Smooth muscle cell (in vitro differentiated cells): ENCODE measurements around the gene PPARGC1A. TPM values are rescaled to one million over a fixed set of nuclear protein-coding genes. Genes with fewer than 3 reads are reported as not detected.

Source experiments
- DNase-seq: peaks from one replicate; lab custom pipeline; 2025; ENCODE audit not compliant: unreplicated experiment; lab: John Stamatoyannopoulos, UW
- H2AFZ ChIP-seq: fragments of 200-600 bp; sonication (generic); 2 replicates; pipeline ENCODE4 v1.6.0; 2016; ENCODE audit warnings: antibody characterized with exemption, low read depth, mild to moderate bottlenecking
- H3F3A ChIP-seq: fragments of 200-600 bp; sonication (generic); 2 replicates; pipeline ENCODE4 v1.6.0; 2017; ENCODE audit warnings: antibody characterized with exemption, low read depth
- H3K27ac ChIP-seq: fragments of 200-600 bp; sonication (generic); 2 replicates; pipeline ENCODE4 v1.5.1; 2016; ENCODE audit warnings: low read depth, mild to moderate bottlenecking
- H3K27me3 ChIP-seq: fragments of 200-600 bp; sonication (generic); 2 replicates; pipeline ENCODE4 v1.6.1; 2016; ENCODE audit warnings: low read depth, mild to moderate bottlenecking
- H3K36me3 ChIP-seq: fragments of 200-600 bp; sonication (generic); 2 replicates; pipeline ENCODE4 v1.5.1; 2016; ENCODE audit warnings: low read depth
- H3K4me1 ChIP-seq: fragments of 200-600 bp; sonication (generic); 2 replicates; pipeline ENCODE4 v1.5.1; 2016; ENCODE audit warnings: low read depth
- H3K4me2 ChIP-seq: fragments of 200-600 bp; sonication (generic); 2 replicates; pipeline ENCODE4 v1.6.0; 2016; ENCODE audit warnings: mild to moderate bottlenecking
- H3K4me3 ChIP-seq: fragments of 200-600 bp; sonication (generic); 2 replicates; pipeline ENCODE4 v1.5.1; 2016; ENCODE audit warnings: mild to moderate bottlenecking
- H3K79me2 ChIP-seq: fragments of 200-600 bp; sonication (generic); 2 replicates; pipeline ENCODE4 v1.6.0; 2016; ENCODE audit warnings: low read depth, mild to moderate bottlenecking
- H3K9ac ChIP-seq: fragments of 200-600 bp; sonication (generic); 2 replicates; pipeline ENCODE4 v1.6.0; 2016; ENCODE audit warnings: low read depth
- H3K9me3 ChIP-seq: fragments of 200-600 bp; sonication (generic); replicated peaks from 2 replicates; pipeline ENCODE4 v1.5.1; 2016; ENCODE audit warnings: low read depth
- H4K20me1 ChIP-seq: fragments of 200-600 bp; sonication (generic); 2 replicates; pipeline ENCODE4 v1.6.0; 2016; ENCODE audit warnings: low read depth
- WGBS: methylation state at CpG from one replicate; pipeline ENCODE4 v1.1.7; 2016; ENCODE audit warnings: low lambda C conversion rate; 5-methylcytosine and 5-hydroxymethylcytosine counted together
- polyA plus RNA-seq: library from polyadenylated mRNA; unstranded; fragments of >200 nt; fragmentation: Nextera tagmentation; extraction: Ambion mirVana; gene quantifications from 2 replicates; pipeline ENCODE4 v1.2.1, GENCODE V29; 2016
- total RNA-seq: library from RNA; depleted of rRNA; stranded (reverse); fragments of >200 nt; gene quantifications from 2 replicates; pipeline ENCODE4 v1.2.3, GENCODE V29; 2014
- TF ChIP-seq, protein P1 (sequence below): fragments of 200-600 bp; sonication (generic); IDR thresholded peaks from 2 replicates; pipeline ENCODE4 v1.5.1; 2017; ENCODE audit warnings: borderline replicate concordance, mild to moderate bottlenecking, antibody characterized with exemption; ENCODE audit not compliant: insufficient read depth, poor library complexity, severe bottlenecking

PPARGC1A gene
- total and polyA plus RNA-seq, 2 experiments from 2014 or later = 0.25 to 2.8 TPM

DNA sequence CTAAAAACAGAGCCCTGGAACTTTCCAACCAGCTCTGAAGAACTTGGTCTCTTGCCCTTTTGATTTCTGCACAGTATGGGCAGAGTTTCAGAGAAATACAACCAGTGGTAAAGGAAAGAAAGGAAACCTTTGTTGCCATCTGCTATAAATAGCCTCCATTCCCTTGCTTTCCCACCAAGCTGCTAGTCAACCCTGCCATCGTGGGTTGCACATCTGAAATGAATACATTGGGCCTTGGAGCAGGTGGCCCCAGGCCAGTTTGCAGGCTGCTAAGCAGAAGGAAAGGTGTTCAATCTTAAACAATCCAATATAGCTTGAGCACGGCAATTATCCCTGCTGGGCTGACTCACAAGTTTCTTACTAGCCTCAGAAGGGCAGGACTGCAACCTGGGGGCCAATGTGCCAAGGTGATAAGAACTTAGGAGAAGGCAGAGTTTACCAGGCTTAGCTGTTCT lies 142.5 kb downstream of the PPARGC1A start:
- Histone ChIP-seq H3K4me1 (no peaks in the 10 kb centered on the region), H3K36me3 (no peaks in the 10 kb centered on the region), H3K27ac (no peak overlapping the region), H3K4me2 (no peak overlapping the region), H3K9ac (no peak overlapping the region), H3K4me3 (no peak overlapping the region), H2AFZ (no peak overlapping the region), H4K20me1 (no peaks in the 10 kb centered on the region), H3F3A (no peaks in the 10 kb centered on the region), H3K9me3 (no peaks in the 10 kb centered on the region), H3K79me2 (no peaks in the 10 kb centered on the region), H3K27me3 (no peaks in the 10 kb centered on the region)
- DNase-seq = no peak
- 66% methylated on average over 2 of the region's 2 CpGs for WGBS
- TF ChIP-seq, protein P1, sequence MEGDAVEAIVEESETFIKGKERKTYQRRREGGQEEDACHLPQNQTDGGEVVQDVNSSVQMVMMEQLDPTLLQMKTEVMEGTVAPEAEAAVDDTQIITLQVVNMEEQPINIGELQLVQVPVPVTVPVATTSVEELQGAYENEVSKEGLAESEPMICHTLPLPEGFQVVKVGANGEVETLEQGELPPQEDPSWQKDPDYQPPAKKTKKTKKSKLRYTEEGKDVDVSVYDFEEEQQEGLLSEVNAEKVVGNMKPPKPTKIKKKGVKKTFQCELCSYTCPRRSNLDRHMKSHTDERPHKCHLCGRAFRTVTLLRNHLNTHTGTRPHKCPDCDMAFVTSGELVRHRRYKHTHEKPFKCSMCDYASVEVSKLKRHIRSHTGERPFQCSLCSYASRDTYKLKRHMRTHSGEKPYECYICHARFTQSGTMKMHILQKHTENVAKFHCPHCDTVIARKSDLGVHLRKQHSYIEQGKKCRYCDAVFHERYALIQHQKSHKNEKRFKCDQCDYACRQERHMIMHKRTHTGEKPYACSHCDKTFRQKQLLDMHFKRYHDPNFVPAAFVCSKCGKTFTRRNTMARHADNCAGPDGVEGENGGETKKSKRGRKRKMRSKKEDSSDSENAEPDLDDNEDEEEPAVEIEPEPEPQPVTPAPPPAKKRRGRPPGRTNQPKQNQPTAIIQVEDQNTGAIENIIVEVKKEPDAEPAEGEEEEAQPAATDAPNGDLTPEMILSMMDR = no peak

DNA sequence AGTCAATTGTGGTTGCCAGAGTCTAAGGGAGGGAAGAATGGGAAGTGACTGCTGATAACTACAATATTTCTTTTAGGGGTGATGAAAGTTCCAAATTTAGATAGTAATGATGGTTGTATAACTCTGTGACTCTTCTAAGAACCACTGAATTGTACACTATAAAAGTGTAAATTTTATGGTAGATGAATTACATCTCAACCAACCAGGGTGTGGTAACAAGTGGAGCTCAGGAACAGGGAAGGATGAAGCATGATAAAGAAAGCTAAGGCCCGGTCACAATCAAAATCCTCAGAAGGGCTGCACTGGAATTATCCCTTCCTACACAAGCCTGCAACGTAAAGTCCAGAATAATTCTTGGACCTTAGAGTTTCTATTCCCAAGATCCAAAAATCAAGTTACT lies 143.2 kb downstream of the PPARGC1A start:
- Histone ChIP-seq H3K4me1 (no peaks in the 10 kb centered on the region), H2AFZ (no peak overlapping the region), H3F3A (no peaks in the 10 kb centered on the region), H3K9me3 (no peaks in the 10 kb centered on the region), H3K27ac (no peak overlapping the region), H3K9ac (no peak overlapping the region), H4K20me1 (no peaks in the 10 kb centered on the region), H3K36me3 (no peaks in the 10 kb centered on the region), H3K4me3 (no peak overlapping the region), H3K27me3 (no peaks in the 10 kb centered on the region), H3K79me2 (no peaks in the 10 kb centered on the region), H3K4me2 (no peak overlapping the region)
- 89% methylated on average over 2 of the region's 2 CpGs for WGBS
- no peak for DNase-seq
- TF ChIP-seq, protein P1 = no peak

- Histone ChIP-seq H3K27me3 (no peaks in the 10 kb centered on the region), H3K9me3 (no peaks in the 10 kb centered on the region), H2AFZ (no peak overlapping the region), H3K9ac (no peak overlapping the region), H4K20me1 (no peaks in the 10 kb centered on the region), H3F3A (no peaks in the 10 kb centered on the region), H3K4me1 (no peaks in the 10 kb centered on the region), H3K27ac (no peak overlapping the region), H3K36me3 (no peaks in the 10 kb centered on the region), H3K4me3 (no peak overlapping the region), H3K79me2 (no peaks in the 10 kb centered on the region), H3K4me2 (no peak overlapping the region)
- no peak for DNase-seq
- 82% methylated on average over 3 of the region's 3 CpGs for whole genome bisulfite sequencing
- TF ChIP-seq, protein P1 = no peak
Observed at GRCh38 chr4:23746027-23746426, 143.8 kb downstream of the PPARGC1A start.

DNA sequence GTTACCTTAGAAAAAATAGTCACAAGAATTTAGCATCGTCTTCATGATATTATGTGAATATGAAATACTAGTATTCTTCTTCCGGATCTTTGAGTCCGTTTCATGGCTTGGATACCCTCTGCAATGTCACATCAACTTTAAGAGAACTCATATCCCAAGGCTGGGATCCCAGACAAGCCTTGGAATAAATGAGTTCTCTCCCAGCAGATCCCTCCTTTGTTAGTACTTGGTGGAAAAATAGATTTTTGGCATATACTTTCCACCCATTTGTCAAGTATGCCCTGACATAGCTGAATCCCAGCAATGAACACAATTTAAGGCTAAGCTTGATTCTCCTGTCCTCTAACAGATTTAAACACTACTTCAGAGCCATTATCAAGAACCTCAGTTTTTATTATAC lies 144.5 kb downstream of the PPARGC1A start:
- Histone ChIP-seq H3K27me3 (no peaks in the 10 kb centered on the region), H3K9me3 (no peaks in the 10 kb centered on the region), H3F3A (no peaks in the 10 kb centered on the region), H4K20me1 (no peaks in the 10 kb centered on the region), H3K79me2 (no peaks in the 10 kb centered on the region), H3K4me2 (no peak overlapping the region), H3K9ac (no peak overlapping the region), H3K36me3 (no peaks in the 10 kb centered on the region), H3K27ac (no peak overlapping the region), H3K4me1 (no peaks in the 10 kb centered on the region), H3K4me3 (no peak overlapping the region), H2AFZ (no peak overlapping the region)
- 95% methylated on average over 3 of the region's 3 CpGs for WGBS
- DNase-seq = no peak
- TF ChIP-seq, protein P1 = no peak
